ENCODE data around the gene RASGRF2.
"Not testable (repeated sequence)": the region's sequence is repeated elsewhere in the genome, so short reads cannot be mapped to it uniquely, and the experiment has no call there.

RASGRF2 gene

GRCh38 chr5:80982093-80982492, 21.9 kb downstream of the RASGRF2 start:
- DNase-seq (ENCODE audit: low read depth in 2 of 2, low spot score in 1 of 2) = no peak

- no peak for DNase-seq (ENCODE audit: low read depth in 2 of 2, low spot score in 1 of 2)
Measured at GRCh38 chr5:80985600-80986228, 25.6 kb downstream of the RASGRF2 start.

- DNase-seq (ENCODE audit: low read depth in 2 of 2, low spot score in 1 of 2) = no peak
Measured at GRCh38 chr5:80986382-80986781, 26.2 kb downstream of the RASGRF2 start.

GRCh38 chr5:80987078-80987766, 27.1 kb downstream of the RASGRF2 start:
- no peak for DNase-seq (ENCODE audit: low read depth in 2 of 2, low spot score in 1 of 2)

- DNase-seq (ENCODE audit: low read depth in 2 of 2, low spot score in 1 of 2) = no peak
Measured at GRCh38 chr5:80988419-80988935, 28.3 kb downstream of the RASGRF2 start.

- no peak for DNase-seq (ENCODE audit: low read depth in 2 of 2, low spot score in 1 of 2)
Measured at GRCh38 chr5:80989883-80990282, 29.7 kb downstream of the RASGRF2 start.

GRCh38 chr5:80990527-80990926, 30.4 kb downstream of the RASGRF2 start:
- DNase-seq (ENCODE audit: low read depth in 2 of 2, low spot score in 1 of 2) = no peak

GRCh38 chr5:80990971-80991370, 30.8 kb downstream of the RASGRF2 start:
- no peak for DNase-seq (ENCODE audit: low read depth in 2 of 2, low spot score in 1 of 2)

GRCh38 chr5:80995908-80996307, 35.7 kb downstream of the RASGRF2 start:
- no peak for DNase-seq (ENCODE audit: low read depth in 2 of 2, low spot score in 1 of 2)

GRCh38 chr5:80998590-80998979, 38.4 kb downstream of the RASGRF2 start:
- DNase-seq (ENCODE audit: low read depth in 2 of 2, low spot score in 1 of 2) = no peak

GRCh38 chr5:81003811-81004386, 43.7 kb downstream of the RASGRF2 start:
- DNase-seq (ENCODE audit: low read depth in 2 of 2, low spot score in 1 of 2) = no peak

- DNase-seq (ENCODE audit: low read depth in 2 of 2, low spot score in 1 of 2) = no peak
Measured at GRCh38 chr5:81005708-81006107, 45.5 kb downstream of the RASGRF2 start.

- no peak for DNase-seq (ENCODE audit: low read depth in 2 of 2, low spot score in 1 of 2)
Measured at GRCh38 chr5:81006231-81006630, 46.1 kb downstream of the RASGRF2 start.

GRCh38 chr5:81006947-81007636, 46.9 kb downstream of the RASGRF2 start:
- DNase-seq (ENCODE audit: low read depth in 2 of 2, low spot score in 1 of 2) = peak in 1 of 2 donors; percentile 16

- no peak for DNase-seq (ENCODE audit: low read depth in 2 of 2, low spot score in 1 of 2)
Measured at GRCh38 chr5:81007637-81008027, 47.5 kb downstream of the RASGRF2 start.

GRCh38 chr5:81010336-81011169, 50.4 kb downstream of the RASGRF2 start:
- no peak for DNase-seq (ENCODE audit: low read depth in 2 of 2, low spot score in 1 of 2)

- no peak for DNase-seq (ENCODE audit: low read depth in 2 of 2, low spot score in 1 of 2)
Measured at GRCh38 chr5:81014348-81014747, 54.2 kb downstream of the RASGRF2 start.

GRCh38 chr5:81016116-81016515, 56.0 kb downstream of the RASGRF2 start:
- DNase-seq (ENCODE audit: low read depth in 2 of 2, low spot score in 1 of 2) = no peak

- DNase-seq (ENCODE audit: low read depth in 2 of 2, low spot score in 1 of 2) = no peak
Measured at GRCh38 chr5:81017320-81017719, 57.2 kb downstream of the RASGRF2 start.

GRCh38 chr5:81018608-81019007, 58.4 kb downstream of the RASGRF2 start:
- DNase-seq (ENCODE audit: low read depth in 2 of 2, low spot score in 1 of 2) = not testable (repeated sequence)

GRCh38 chr5:81019748-81020147, 59.6 kb downstream of the RASGRF2 start:
- DNase-seq (ENCODE audit: low read depth in 2 of 2, low spot score in 1 of 2) = no peak
